K562 (cell line): ENCODE data around the gene COMMD10. TPM values are rescaled to one million over a fixed set of nuclear protein-coding genes. Genes with fewer than 3 reads are reported as not detected.

ENCODE experiments used
- ARID1B ChIP-seq: fragments of 450-650 bp; IDR thresholded peaks from 2 replicates; pipeline ENCODE4 v1.6.1; 2016; ENCODE audit warnings: antibody characterized with exemption, mild to moderate bottlenecking, inconsistent platforms
- BRD9 ChIP-seq: fragments of 450-650 bp; IDR thresholded peaks from 2 replicates; pipeline ENCODE4 v1.6.1; 2018; ENCODE audit warnings: low read depth; ENCODE audit not compliant: partially characterized antibody
- CAMTA2 ChIP-seq: fragments of 250-450 bp; sonication (Bioruptor Pico); conservative IDR thresholded peaks from 2 replicates; pipeline ENCODE4 v1.5.1; 2022
- ELF4 ChIP-seq: fragments of 450-650 bp; formaldehyde crosslinking; IDR thresholded peaks from 2 replicates; pipeline ENCODE4 v1.4.0; 2022; ENCODE audit warnings: missing genetic modification characterization
- FUS ChIP-seq: fragments of 200-400 bp; formaldehyde crosslinking; optimal IDR thresholded peaks from 2 replicates; pipeline ENCODE3; 2017; ENCODE audit warnings: low read depth, low read length
- KAT7 ChIP-seq: sonication (generic); formaldehyde crosslinking; IDR thresholded peaks from 2 replicates; pipeline ENCODE4 v1.8.0; 2022; ENCODE audit warnings: missing genetic modification reagents, mild to moderate bottlenecking, borderline replicate concordance
- MCM2 ChIP-seq: fragments of 450-650 bp; IDR thresholded peaks from 2 replicates; pipeline ENCODE4 v1.6.1; 2017; ENCODE audit warnings: low read depth, mild to moderate bottlenecking
- PHB ChIP-seq: fragments of 250-450 bp; sonication (Bioruptor Pico); IDR thresholded peaks from 2 replicates; pipeline ENCODE4 v1.5.0; 2021
- RAD51 ChIP-seq: fragments of 450-650 bp; IDR thresholded peaks from 2 replicates; pipeline ENCODE4 v1.7.1; 2016; ENCODE audit warnings: low read depth, mild to moderate bottlenecking, borderline replicate concordance
- RBFOX2 ChIP-seq: fragments of 200-400 bp; formaldehyde crosslinking; IDR thresholded peaks from 2 replicates; pipeline ENCODE4 v1.6.1; 2017; ENCODE audit warnings: low read depth, mild to moderate bottlenecking, low read length, moderate library complexity
- TAF9B ChIP-seq: fragments of 450-650 bp; IDR thresholded peaks from 2 replicates; pipeline ENCODE4 v1.6.1; 2018; ENCODE audit warnings: mild to moderate bottlenecking; ENCODE audit not compliant: partially characterized antibody
- U2AF1 ChIP-seq: fragments of 200-400 bp; formaldehyde crosslinking; optimal IDR thresholded peaks from 2 replicates; pipeline ENCODE3; 2017; ENCODE audit warnings: mild to moderate bottlenecking, low read depth, low read length, moderate library complexity
- ZBTB1 ChIP-seq: sonication (generic); formaldehyde crosslinking; IDR thresholded peaks from 2 replicates; pipeline ENCODE4 v1.8.1; 2023; ENCODE audit warnings: missing genetic modification reagents, low read depth, mild to moderate bottlenecking, borderline replicate concordance
- ZBTB8A ChIP-seq: fragments of 450-650 bp; IDR thresholded peaks from 2 replicates; pipeline ENCODE4 v1.6.1; 2018; ENCODE audit warnings: mild to moderate bottlenecking, moderate library complexity; ENCODE audit not compliant: partially characterized antibody
- ZNF134 ChIP-seq: fragments of 250-450 bp; sonication (Bioruptor Pico); conservative IDR thresholded peaks from 2 replicates; pipeline ENCODE4 v1.4.0; 2020
- ZNF408 ChIP-seq: fragments of 250-450 bp; sonication (Bioruptor Pico); IDR thresholded peaks from 2 replicates; pipeline ENCODE4 v1.4.0; 2020; ENCODE audit warnings: low read depth, mild to moderate bottlenecking, moderate library complexity
- ZNF695 ChIP-seq: fragments of 450-650 bp; formaldehyde crosslinking; IDR thresholded peaks from 2 replicates; pipeline ENCODE4 v1.4.0; 2020; ENCODE audit warnings: mild to moderate bottlenecking, moderate library complexity
- polyA plus RNA-seq, 8 experiments: library from polyadenylated mRNA; depleted of rRNA in 4 of 8; stranded (reverse) in 5 of 8; unstranded in 3 of 8; fragments of >200 nt; fragmentation: Nextera tagmentation in 2 of 8; fragmentation: Illumina TruSeq in 1 of 8; extraction: Ambion mirVana in 2 of 8; extraction: Trizol in 1 of 8; gene quantifications; 2 replicates each; pipeline versions ENCODE4 v1.2.1 to v1.2.3, GENCODE V29; 2011 to 2014; ENCODE audit warnings: inconsistent platforms in 1 of 8, missing spikeins in 1 of 8
- total RNA-seq, 7 experiments: library from RNA; depleted of rRNA in 6 of 7; stranded (reverse); fragments of >200 nt in 6 of 7; fragmentation: Illumina TruSeq in 2 of 7; extraction: Trizol in 2 of 7; gene quantifications; 2 replicates each; pipeline versions ENCODE4 v1.2.1 to v1.2.3, GENCODE V29; 2011 to 2021; ENCODE audit warnings: low replicate concordance in 1 of 7
- TF ChIP-seq, protein P1 (sequence below): fragments of 150-350 bp; IDR thresholded peaks from 2 replicates; pipeline ENCODE4 v1.6.1; 2014; ENCODE audit warnings: low read depth, mild to moderate bottlenecking, low read length, borderline replicate concordance
- TF ChIP-seq, protein P2 (sequence below), 2 experiments: IDR thresholded peaks; 2 replicates each; pipeline ENCODE4 v1.6.1; 2011; ENCODE audit warnings: borderline replicate concordance in 1 of 2, control low read depth in 1 of 2, low read depth in 1 of 2, low read length in 1 of 2, mild to moderate bottlenecking in 1 of 2, mixed read lengths in 1 of 2, moderate library complexity in 1 of 2; ENCODE audit not compliant: insufficient read depth in 1 of 2, insufficient read length in 1 of 2, poor library complexity in 1 of 2, severe bottlenecking in 1 of 2; ENCODE audit errors: extremely low read depth in 1 of 2
- TF ChIP-seq, protein P3 (sequence below): sonication (generic); formaldehyde crosslinking; IDR thresholded peaks from 2 replicates; pipeline ENCODE4 v1.8.1; 2023; ENCODE audit warnings: mild to moderate bottlenecking, missing genetic modification reagents
- TF ChIP-seq, protein P4 (sequence below): fragments of 450-650 bp; IDR thresholded peaks from 2 replicates; pipeline ENCODE4 v1.6.1; 2016; ENCODE audit warnings: antibody characterized with exemption

Gene COMMD10
- total and polyA plus RNA-seq, 9 of the 15 experiments (the other 6 are each of a cell fraction or from before 2014, with no cell fraction given), result 17.9 to 101 (median 28.0) TPM

DNA sequence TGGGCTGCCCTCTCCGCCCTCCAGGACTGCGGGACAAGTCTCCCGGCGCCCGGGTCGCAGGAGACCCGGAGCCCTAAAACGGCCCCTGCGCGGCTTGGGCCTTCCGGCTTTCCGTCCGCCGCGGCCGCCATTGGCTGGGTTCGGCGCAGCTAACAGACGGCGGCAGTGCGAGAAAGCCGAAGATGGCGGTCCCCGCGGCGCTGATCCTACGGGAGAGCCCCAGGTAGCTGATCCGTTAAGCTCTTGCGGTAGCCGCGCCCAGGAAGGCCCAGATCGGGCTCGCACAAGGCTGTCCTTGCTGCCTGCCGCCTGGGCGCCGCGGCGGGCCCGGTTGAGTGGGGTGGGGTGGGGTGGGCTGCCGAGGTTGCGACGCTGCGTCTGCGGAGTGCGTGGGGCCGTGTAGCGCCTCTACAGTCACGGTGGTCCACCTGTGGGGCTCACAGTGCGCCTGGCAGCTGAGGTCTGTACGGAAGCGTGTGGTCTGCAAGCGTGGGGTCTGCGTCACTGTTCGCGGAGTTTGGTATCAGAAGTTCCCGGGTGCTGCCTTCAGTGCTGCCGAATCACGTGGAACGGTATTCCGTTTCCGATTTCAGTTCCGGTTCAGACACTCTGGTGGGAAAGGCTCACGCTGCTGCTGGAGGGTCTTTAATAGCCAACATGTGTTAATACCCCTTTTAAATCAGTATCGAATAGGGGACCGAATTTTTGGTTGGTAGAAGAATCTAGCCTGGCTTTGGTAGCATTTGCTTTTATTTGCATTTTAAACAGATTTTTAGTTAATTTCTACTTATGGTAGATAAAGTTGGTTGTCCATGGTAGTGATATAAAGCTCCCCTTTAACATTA, at the start of gene COMMD10 (continued):
- TF ChIP-seq, protein P1, sequence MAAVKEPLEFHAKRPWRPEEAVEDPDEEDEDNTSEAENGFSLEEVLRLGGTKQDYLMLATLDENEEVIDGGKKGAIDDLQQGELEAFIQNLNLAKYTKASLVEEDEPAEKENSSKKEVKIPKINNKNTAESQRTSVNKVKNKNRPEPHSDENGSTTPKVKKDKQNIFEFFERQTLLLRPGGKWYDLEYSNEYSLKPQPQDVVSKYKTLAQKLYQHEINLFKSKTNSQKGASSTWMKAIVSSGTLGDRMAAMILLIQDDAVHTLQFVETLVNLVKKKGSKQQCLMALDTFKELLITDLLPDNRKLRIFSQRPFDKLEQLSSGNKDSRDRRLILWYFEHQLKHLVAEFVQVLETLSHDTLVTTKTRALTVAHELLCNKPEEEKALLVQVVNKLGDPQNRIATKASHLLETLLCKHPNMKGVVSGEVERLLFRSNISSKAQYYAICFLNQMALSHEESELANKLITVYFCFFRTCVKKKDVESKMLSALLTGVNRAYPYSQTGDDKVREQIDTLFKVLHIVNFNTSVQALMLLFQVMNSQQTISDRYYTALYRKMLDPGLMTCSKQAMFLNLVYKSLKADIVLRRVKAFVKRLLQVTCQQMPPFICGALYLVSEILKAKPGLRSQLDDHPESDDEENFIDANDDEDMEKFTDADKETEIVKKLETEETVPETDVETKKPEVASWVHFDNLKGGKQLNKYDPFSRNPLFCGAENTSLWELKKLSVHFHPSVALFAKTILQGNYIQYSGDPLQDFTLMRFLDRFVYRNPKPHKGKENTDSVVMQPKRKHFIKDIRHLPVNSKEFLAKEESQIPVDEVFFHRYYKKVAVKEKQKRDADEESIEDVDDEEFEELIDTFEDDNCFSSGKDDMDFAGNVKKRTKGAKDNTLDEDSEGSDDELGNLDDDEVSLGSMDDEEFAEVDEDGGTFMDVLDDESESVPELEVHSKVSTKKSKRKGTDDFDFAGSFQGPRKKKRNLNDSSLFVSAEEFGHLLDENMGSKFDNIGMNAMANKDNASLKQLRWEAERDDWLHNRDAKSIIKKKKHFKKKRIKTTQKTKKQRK, result no peak
- TF ChIP-seq FUS, result no peak
- TF ChIP-seq ARID1B, result no peak
- TF ChIP-seq ZNF134 (CRISPR knock-in tag), result no peak
- no peak for TF ChIP-seq CAMTA2 (CRISPR knock-in tag)
- TF ChIP-seq, protein P2, sequence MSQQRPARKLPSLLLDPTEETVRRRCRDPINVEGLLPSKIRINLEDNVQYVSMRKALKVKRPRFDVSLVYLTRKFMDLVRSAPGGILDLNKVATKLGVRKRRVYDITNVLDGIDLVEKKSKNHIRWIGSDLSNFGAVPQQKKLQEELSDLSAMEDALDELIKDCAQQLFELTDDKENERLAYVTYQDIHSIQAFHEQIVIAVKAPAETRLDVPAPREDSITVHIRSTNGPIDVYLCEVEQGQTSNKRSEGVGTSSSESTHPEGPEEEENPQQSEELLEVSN (IDR thresholded peaks at IDR 0.05; ENCODE audit: borderline replicate concordance in 1 of 2, extremely low read depth in 1 of 2, insufficient read depth in 1 of 2, insufficient read length in 1 of 2, low read depth in 1 of 2, low read length in 1 of 2, poor library complexity in 1 of 2, severe bottlenecking in 1 of 2), result peak; percentile 88 to 90
- TF ChIP-seq, protein P3, sequence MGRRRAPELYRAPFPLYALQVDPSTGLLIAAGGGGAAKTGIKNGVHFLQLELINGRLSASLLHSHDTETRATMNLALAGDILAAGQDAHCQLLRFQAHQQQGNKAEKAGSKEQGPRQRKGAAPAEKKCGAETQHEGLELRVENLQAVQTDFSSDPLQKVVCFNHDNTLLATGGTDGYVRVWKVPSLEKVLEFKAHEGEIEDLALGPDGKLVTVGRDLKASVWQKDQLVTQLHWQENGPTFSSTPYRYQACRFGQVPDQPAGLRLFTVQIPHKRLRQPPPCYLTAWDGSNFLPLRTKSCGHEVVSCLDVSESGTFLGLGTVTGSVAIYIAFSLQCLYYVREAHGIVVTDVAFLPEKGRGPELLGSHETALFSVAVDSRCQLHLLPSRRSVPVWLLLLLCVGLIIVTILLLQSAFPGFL (CRISPR knock-in tag), result no peak
- no peak for TF ChIP-seq BRD9
- TF ChIP-seq, protein P4, sequence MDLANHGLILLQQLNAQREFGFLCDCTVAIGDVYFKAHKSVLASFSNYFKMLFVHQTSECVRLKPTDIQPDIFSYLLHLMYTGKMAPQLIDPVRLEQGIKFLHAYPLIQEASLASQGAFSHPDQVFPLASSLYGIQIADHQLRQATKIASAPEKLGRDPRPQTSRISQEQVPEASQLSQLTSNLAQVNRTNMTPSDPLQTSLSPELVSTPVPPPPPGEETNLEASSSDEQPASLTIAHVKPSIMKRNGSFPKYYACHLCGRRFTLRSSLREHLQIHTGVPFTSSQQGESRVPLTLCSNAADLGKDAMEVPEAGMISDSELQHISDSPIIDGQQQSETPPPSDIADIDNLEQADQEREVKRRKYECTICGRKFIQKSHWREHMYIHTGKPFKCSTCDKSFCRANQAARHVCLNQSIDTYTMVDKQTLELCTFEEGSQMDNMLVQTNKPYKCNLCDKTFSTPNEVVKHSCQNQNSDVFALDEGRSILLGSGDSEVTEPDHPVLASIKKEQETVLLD, result no peak
- peak; percentile 61; the same call in 1 of the 2 replicates for TF ChIP-seq RAD51
- TF ChIP-seq ZNF408 (CRISPR knock-in tag), result no peak
- TF ChIP-seq PHB (CRISPR knock-in tag), result no peak
- TF ChIP-seq MCM2, result no peak
- 0 out of 2 replicates have a peak, but pooled peaks have one; percentile 53 for TF ChIP-seq ZBTB1 (CRISPR knock-in tag)
- TF ChIP-seq ELF4 (CRISPR knock-in tag), result no peak
- TF ChIP-seq ZNF695 (CRISPR knock-in tag), result no peak
- TF ChIP-seq U2AF1, result peak; percentile 42
- peak; percentile 94 for TF ChIP-seq RBFOX2
- no peak for TF ChIP-seq ZBTB8A
- peak; percentile 58; the same call in 1 of the 2 replicates for TF ChIP-seq KAT7
- TF ChIP-seq TAF9B, result peak; percentile 66
